ENCODE results near the gene ECHDC3. TPM values are rescaled to one million over a fixed set of nuclear protein-coding genes. Genes with fewer than 3 reads are reported as not detected.

The ECHDC3 gene
- total RNA-seq, 4 donors from 2014 or later = 47.5 to 92.8 (median 76.6) TPM

- peak in 1 of 2 donors; percentile 57 for DNase-seq (ENCODE audit: low spot score in 2 of 2)
- TF ChIP-seq POLR2A (IDR thresholded peaks at IDR 0.05) (no peak), POLR2AphosphoS5 (IDR thresholded peaks at IDR 0.05) (no peak), EP300 (IDR thresholded peaks at IDR 0.05) (no peak), CTCF (IDR thresholded peaks at IDR 0.05) (no peak)
- Histone ChIP-seq H3K27ac (no peak overlapping the region), H3K36me3 (peaks cover 40% of the 10 kb centered on the region), H3K27me3 (no peaks in the 10 kb centered on the region), H3K4me3 (no peak overlapping the region), H3K4me1 (peaks cover 12% of the 10 kb centered on the region), H3K9me3 (no peaks in the 10 kb centered on the region)
- WGBS = 98% methylated on average over 18 of the region's 32 CpGs
Observed at GRCh38 chr10:11762706-11763500, 20.7 kb downstream of the ECHDC3 start.

- Histone ChIP-seq H3K27ac (no peak overlapping the region), H3K4me1 (peaks cover 7% of the 10 kb centered on the region), H3K9me3 (no peaks in the 10 kb centered on the region), H3K4me3 (no peak overlapping the region), H3K27me3 (no peaks in the 10 kb centered on the region), H3K36me3 (peaks cover 40% of the 10 kb centered on the region)
- peak in 1 of 2 donors; percentile 16 for DNase-seq (ENCODE audit: low spot score in 2 of 2)
- TF ChIP-seq CTCF (IDR thresholded peaks at IDR 0.05) = no peak
- TF ChIP-seq EP300 (IDR thresholded peaks at IDR 0.05) = no peak
- TF ChIP-seq POLR2A (IDR thresholded peaks at IDR 0.05) = no peak
- no peak for TF ChIP-seq POLR2AphosphoS5 (IDR thresholded peaks at IDR 0.05)
- WGBS = 75% methylated on average over 4 of the region's 8 CpGs
Observed at GRCh38 chr10:11763501-11763861, 21.3 kb downstream of the ECHDC3 start.

DNA sequence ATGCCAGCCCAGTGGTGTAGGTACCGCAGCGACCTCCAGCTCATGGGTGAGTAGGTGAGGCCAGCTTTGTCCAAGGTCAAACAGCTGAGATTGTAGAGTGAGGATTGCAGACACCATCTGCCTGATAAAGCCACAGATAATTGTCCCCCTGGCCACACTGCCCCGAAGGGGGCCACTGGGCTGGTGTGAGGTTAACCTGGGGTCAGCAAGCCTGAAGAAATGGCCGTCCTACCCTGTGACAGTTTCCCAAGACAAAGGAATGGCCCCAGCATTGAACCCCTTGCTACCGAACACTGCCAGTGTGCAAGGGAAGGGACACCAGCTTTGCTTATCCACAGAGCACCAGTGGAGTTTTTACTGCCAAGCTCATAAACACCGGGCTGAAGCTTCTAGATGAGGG is 23.0 kb downstream of the ECHDC3 start:
- peaks cover 38% of the 10 kb centered on the region for H3K36me3 ChIP-seq
- 94% methylated on average over 3 of the region's 6 CpGs for WGBS
- no peak overlapping the region for H3K27ac ChIP-seq

DNA sequence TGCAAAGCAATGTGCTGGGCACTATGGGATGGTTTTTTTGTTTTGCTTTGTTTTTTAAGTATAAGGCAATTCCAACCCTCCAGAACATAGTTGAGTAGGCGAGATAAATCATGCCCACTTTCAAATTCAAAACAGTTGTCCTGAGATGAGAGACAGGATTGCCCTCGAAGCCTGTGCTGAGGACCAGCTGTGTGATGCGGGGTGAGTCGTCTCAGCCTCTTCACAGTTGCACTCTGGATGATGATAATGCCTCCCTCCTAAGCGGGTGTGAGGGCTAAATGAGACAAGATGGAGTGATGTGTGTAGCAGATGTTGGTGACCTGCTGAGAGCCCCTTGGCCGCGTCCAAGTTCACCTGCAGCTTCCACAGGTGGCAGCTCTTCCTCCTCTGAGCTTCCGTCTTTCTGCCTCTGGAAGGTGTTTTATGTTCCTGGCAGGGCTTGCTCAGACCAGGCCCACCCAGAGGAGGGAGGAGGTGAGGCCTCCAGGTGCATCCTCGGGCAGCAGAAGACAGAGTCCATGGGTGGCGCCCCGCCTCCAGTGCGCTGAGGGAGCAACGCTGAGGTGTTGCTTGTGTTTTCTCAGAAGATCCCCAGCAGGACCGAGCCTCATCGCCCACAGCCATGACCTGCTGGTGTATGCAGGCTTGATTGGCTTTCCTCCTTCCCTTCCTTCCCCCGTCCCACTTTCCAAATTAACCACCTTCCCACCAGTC is 30.6 kb downstream of the ECHDC3 start:
- H3K9me3 ChIP-seq = no peaks in the 10 kb centered on the region
- H3K27ac ChIP-seq = no peak overlapping the region
- 86% methylated on average over 15 of the region's 16 CpGs for WGBS
- no peak overlapping the region for H3K4me3 ChIP-seq
- no peaks in the 10 kb centered on the region for H3K36me3 ChIP-seq
- DNase-seq (ENCODE audit: low spot score in 2 of 2) = peak in 1 of 2 donors; percentile 44
- H3K4me1 ChIP-seq = no peaks in the 10 kb centered on the region
- no peak for TF ChIP-seq POLR2A (IDR thresholded peaks at IDR 0.05)
- TF ChIP-seq POLR2AphosphoS5 (IDR thresholded peaks at IDR 0.05) = no peak
- no peak for TF ChIP-seq CTCF (IDR thresholded peaks at IDR 0.05)
- no peak for TF ChIP-seq EP300 (IDR thresholded peaks at IDR 0.05)
- no peaks in the 10 kb centered on the region for H3K27me3 ChIP-seq

More for the DNA sequence above, 23.0 kb downstream of the ECHDC3 start:
- peak in 1 of 2 donors; percentile 27 for DNase-seq (ENCODE audit: low spot score in 2 of 2)
- H3K27me3 ChIP-seq = no peaks in the 10 kb centered on the region
- TF ChIP-seq EP300 (IDR thresholded peaks at IDR 0.05) = no peak
- TF ChIP-seq CTCF (IDR thresholded peaks at IDR 0.05) = no peak
- H3K4me3 ChIP-seq = no peak overlapping the region
- no peaks in the 10 kb centered on the region for H3K4me1 ChIP-seq
- H3K9me3 ChIP-seq = no peaks in the 10 kb centered on the region

DNA sequence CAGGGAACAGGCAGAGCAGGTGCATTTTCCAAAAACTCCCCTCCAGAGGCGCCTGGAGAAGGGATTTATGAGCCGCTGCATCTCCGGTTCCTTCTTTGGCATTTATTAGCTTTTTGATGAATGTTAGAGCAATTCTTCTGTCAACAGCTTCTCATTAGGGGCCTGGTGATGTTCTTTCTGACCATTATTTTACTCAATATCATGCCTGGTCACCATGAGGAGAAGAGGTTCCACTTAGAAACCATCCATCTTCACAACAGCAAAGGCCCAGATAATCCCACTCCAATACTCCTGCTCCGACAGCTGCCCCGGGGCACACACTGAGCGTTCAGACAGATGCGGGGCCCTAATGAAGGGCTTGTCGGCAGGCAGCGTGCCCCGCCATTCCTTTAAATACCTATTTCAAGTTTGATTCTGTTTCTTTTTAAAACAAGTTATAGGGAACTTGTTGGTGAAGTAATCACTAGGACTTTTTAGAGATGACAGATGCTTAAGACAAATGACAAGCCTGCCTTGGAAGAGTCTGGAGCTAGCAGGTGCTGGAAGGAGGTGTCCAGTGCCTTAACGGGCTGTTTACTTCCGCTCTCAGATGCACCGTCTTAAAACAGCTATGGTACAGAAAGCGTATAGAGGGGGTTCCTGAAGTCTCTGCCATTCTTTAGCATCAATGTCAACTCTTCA is 31.7 kb downstream of the ECHDC3 start:
- WGBS = 65% methylated on average over 14 of the region's 14 CpGs
- no peak for TF ChIP-seq POLR2AphosphoS5 (IDR thresholded peaks at IDR 0.05)
- TF ChIP-seq CTCF (IDR thresholded peaks at IDR 0.05) = no peak
- H3K4me1 ChIP-seq = no peaks in the 10 kb centered on the region
- no peaks in the 10 kb centered on the region for H3K9me3 ChIP-seq
- H3K36me3 ChIP-seq = no peaks in the 10 kb centered on the region
- no peak for DNase-seq (ENCODE audit: low spot score in 2 of 2)
- H3K4me3 ChIP-seq = no peak overlapping the region
- no peaks in the 10 kb centered on the region for H3K27me3 ChIP-seq
- no peak overlapping the region for H3K27ac ChIP-seq

Data from suprapubic skin (tissue), 4 donors.